GM12874 (cell line): ENCODE data around the gene CELSR1.

Experiments
- TF ChIP-seq, protein P1 (sequence below): IDR thresholded peaks from 2 replicates; pipeline ENCODE4 v1.5.1; 2011; ENCODE audit warnings: low read depth, mild to moderate bottlenecking, control low read depth, low read length, moderate library complexity; ENCODE audit not compliant: insufficient read depth

Gene CELSR1

DNA sequence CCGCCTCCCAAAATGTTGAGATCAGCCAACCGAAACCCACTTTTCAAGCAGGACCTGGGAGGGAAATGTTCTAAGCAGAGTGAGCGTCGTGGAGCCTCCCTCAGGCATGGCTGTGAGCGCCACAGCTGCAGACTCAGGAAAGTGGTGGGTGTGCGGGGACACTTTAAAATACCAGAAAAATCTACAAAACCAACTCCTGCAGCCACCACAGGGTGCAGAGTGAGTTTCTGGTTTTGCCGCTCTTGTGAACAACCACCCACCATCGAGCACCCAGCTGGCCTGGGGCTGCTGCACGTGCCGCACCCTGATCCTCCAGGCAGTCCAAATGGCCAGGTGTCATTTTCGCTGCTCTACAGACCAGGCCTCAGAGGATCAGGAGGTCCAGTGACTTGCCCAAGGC lies 46.9 kb downstream of the CELSR1 start:
- TF ChIP-seq, protein P1, sequence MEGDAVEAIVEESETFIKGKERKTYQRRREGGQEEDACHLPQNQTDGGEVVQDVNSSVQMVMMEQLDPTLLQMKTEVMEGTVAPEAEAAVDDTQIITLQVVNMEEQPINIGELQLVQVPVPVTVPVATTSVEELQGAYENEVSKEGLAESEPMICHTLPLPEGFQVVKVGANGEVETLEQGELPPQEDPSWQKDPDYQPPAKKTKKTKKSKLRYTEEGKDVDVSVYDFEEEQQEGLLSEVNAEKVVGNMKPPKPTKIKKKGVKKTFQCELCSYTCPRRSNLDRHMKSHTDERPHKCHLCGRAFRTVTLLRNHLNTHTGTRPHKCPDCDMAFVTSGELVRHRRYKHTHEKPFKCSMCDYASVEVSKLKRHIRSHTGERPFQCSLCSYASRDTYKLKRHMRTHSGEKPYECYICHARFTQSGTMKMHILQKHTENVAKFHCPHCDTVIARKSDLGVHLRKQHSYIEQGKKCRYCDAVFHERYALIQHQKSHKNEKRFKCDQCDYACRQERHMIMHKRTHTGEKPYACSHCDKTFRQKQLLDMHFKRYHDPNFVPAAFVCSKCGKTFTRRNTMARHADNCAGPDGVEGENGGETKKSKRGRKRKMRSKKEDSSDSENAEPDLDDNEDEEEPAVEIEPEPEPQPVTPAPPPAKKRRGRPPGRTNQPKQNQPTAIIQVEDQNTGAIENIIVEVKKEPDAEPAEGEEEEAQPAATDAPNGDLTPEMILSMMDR, result no peak

DNA sequence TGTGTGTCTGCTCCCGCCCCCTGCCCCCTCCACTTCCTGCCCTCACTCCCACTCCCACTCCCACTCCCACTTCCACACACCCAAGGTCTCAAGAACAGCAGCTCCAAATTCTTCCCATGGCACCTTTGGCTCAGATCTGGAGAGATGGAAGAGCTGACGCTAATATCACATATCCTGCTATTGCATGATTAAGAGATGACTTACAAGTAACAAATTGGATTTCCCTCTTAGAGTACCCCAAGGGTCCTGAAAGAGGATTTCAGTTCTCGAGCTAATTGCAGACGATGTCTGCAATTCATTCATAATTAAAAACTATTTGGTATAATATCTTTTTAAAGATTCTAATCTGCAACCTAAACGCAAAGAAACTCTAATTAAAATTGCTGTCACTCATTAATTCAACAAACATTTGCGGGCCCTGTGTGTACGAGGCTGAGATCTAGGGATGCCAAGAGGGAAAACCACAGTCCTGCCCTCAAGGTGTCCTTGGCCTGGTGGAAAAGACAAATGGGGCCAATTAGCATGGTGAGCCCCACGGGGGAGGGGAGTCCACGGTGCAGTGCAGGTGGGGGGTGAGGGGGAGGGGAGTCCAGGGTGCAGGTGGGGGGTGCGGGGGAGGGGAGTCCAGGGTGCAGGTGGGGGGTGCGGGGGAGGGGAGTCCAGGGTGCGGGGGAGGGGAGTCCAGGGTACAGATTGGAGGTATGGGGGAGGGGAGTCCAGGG lies 50.3 kb downstream of the CELSR1 start:
- TF ChIP-seq, protein P1, result no peak

DNA sequence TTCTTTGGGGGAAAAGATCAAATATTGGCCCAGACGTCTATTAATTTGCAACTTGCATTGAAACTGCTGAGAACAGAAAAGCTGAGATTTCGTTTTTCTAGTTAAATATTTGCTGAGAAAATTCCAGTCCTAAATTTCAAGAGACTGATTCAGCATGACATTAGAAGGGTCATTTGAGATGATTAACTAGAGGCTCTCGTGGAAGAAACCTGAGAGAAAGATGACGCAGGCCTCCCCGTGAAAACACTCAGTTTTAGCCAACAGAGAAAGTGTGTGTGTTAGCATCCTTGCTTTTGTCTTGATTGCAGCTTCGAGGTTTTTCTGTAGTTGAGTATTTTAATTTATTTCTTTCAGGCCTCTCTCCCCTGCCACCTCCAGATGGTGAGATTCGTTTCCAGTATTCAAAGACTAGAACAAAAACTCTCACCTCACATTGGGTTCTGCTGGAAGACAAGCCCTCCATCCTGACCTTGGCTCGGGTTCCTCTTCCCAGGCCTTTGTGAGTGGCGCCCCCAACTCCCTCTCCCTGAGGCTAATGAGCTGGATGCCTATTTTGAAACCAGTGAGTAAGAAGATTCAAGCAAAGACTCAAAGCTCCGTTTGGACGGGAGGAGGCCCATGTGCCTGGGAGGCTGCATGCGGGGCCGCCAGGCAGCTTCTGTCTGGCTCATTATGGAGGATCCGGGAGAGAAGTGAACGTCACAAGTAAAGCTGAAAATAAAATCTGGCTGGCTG lies 52.4 kb downstream of the CELSR1 start:
- TF ChIP-seq, protein P1, result no peak

DNA sequence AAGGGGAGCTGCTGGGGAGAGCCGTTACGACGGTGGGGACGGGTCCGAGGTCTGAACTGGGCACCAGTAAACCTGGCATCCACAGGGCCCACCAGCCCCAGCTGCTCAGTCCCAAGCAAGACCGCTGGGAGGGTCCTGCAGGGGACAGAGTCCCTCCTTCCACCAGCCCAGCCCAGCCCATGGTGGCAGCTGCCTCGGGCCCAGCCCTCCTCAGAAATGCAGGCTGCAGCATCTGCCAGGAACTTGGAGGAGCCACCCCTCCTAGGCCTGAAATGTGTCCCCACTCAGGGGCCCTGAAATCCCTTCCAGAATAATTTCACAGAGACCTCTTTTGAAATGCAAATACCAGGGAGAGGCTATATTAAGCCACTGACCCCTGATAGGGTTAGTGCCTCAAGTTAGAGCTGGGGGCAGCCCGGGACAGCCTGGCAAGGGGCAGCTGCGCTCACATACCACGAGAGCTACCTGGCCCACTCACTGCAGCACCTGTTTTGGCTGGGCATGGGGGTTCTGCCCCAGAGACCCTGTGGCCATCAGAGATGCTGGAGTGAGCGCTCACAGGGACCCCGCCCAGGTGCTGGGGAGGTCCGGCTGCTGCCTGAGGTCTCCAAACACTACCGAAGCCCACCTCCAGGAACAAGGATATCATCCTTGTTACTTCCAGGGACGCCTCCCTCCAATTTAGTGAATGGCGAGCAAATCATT lies 53.1 kb downstream of the CELSR1 start:
- TF ChIP-seq, protein P1, result no peak

DNA sequence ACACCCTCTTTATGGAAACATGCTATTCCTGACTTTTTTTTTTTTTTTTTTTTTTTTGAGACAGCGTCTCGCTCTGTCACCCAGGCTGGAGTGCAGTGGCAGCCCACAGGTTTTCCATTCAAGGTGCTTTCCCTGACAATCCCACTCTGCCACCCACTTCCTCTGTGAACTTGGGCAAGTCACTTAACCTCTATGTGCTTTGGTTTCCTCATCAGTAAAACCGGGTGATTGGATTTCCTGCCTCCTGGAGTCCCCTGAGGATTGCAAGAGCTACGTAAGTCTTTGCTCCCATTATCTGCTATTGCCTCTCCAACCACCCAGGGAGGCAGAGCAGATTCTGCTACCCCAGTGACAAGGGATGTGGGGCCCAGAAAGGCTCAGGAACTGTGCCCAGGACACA lies 54.1 kb downstream of the CELSR1 start:
- TF ChIP-seq, protein P1, result no peak

DNA sequence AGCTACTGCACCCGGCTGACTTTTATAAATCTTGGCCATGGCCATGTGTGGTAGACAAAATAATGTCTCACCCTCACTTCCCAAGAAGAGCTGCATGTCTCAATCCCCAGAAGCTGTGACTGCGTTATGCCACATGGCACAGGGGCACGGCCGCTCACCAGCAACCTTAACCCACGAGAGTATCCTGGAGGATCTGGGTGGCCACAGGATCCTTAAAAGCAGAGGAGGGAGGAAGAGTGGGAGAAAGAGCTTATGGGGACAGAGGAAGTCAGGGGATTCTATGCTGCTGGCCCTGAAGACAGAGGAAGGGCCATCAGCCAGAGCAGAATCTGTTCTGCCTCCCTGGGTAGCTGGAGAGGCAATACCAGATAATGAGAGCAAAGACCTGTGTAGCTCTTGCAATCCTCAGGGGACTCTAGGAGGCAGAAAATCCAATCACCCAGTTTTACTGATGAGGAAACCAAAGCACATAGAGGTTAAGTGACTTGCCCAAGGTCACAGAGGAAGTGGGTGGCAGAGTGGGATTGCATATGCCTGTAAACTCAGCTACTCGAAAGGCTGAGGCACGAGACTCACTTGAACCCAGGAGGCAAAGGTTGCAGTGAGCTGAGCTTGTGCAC lies 55.3 kb downstream of the CELSR1 start:
- TF ChIP-seq, protein P1, result no peak

DNA sequence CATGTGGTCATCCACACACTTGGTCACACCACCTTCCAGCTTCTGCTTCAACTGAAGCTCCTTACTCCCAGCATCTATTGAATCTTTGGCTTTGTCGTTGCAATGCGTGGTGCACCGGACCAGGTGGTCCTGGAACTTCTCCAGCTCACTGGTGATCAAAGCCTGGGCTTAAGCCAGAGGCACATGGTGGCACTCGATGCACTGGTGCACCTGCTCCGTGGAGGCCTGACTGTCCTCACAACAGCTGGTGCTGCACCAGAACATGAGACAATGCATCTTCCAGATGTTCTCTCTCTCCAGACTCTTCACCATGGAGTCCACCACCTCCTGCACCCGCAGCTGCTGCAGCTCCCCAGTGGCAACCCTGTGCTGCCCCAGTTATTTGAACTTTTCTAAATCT lies 56.0 kb downstream of the CELSR1 start:
- TF ChIP-seq, protein P1, result no peak
